ENCODE data around the gene CHCHD6. TPM values are rescaled to one million over a fixed set of nuclear protein-coding genes. Genes with fewer than 3 reads are reported as not detected.

CHCHD6 gene
- total RNA-seq, 4 donors from 2014 or later: 13.4 to 22.0 (median 16.1) TPM

- 100% methylated on average over 5 of the region's 6 CpGs for WGBS
- peak in 1 of 2 donors; percentile 43 for DNase-seq (ENCODE audit: low spot score in 2 of 2)
- TF ChIP-seq POLR2AphosphoS5 (IDR thresholded peaks at IDR 0.05): no peak
- TF ChIP-seq EP300 (IDR thresholded peaks at IDR 0.05): no peak
- TF ChIP-seq CTCF (IDR thresholded peaks at IDR 0.05): no peak
- TF ChIP-seq POLR2A (IDR thresholded peaks at IDR 0.05): no peak
Measured at GRCh38 chr3:126849768-126850167, 145.7 kb downstream of the CHCHD6 start.

GRCh38 chr3:126850370-126851085 lies 146.5 kb downstream of the CHCHD6 start:
- 81% methylated on average over 10 of the region's 10 CpGs for WGBS
- no peak for DNase-seq (ENCODE audit: low spot score in 2 of 2)
- Histone ChIP-seq H3K27me3 (no peaks in the 10 kb centered on the region), H3K4me1 (no peaks in the 10 kb centered on the region), H3K27ac (no peak overlapping the region), H3K9me3 (no peaks in the 10 kb centered on the region), H3K4me3 (no peak overlapping the region), H3K36me3 (no peaks in the 10 kb centered on the region)
- TF ChIP-seq POLR2AphosphoS5 (IDR thresholded peaks at IDR 0.05) (no peak), CTCF (IDR thresholded peaks at IDR 0.05) (no peak), POLR2A (IDR thresholded peaks at IDR 0.05) (no peak), EP300 (IDR thresholded peaks at IDR 0.05) (no peak)

More at GRCh38 chr3:126849768-126850167, 145.7 kb downstream of the CHCHD6 start:
- Histone ChIP-seq H3K36me3 (no peaks in the 10 kb centered on the region), H3K27me3 (no peaks in the 10 kb centered on the region), H3K4me1 (no peaks in the 10 kb centered on the region), H3K4me3 (no peak overlapping the region), H3K27ac (no peak overlapping the region), H3K9me3 (no peaks in the 10 kb centered on the region)

- peak in 1 of 2 donors; percentile 48 for DNase-seq (ENCODE audit: low spot score in 2 of 2)
- no peaks in the 10 kb centered on the region for H3K36me3 ChIP-seq
- no peaks in the 10 kb centered on the region for H3K9me3 ChIP-seq
- no peak for TF ChIP-seq POLR2AphosphoS5 (IDR thresholded peaks at IDR 0.05)
- no peak for TF ChIP-seq POLR2A (IDR thresholded peaks at IDR 0.05)
- no peak for TF ChIP-seq CTCF (IDR thresholded peaks at IDR 0.05)
- TF ChIP-seq EP300 (IDR thresholded peaks at IDR 0.05): no peak
- H3K27me3 ChIP-seq: no peaks in the 10 kb centered on the region
- H3K27ac ChIP-seq: no peak overlapping the region
- H3K4me3 ChIP-seq: no peak overlapping the region
- H3K4me1 ChIP-seq: no peaks in the 10 kb centered on the region
- WGBS: 96% methylated on average over 5 of the region's 6 CpGs
Measured at GRCh38 chr3:126851382-126851781, 147.3 kb downstream of the CHCHD6 start.

- no peaks in the 10 kb centered on the region for H3K4me1 ChIP-seq
- H3K4me3 ChIP-seq: no peak overlapping the region
- WGBS: 97% methylated on average over 6 of the region's 6 CpGs
- TF ChIP-seq POLR2A (IDR thresholded peaks at IDR 0.05): no peak
- no peak for TF ChIP-seq POLR2AphosphoS5 (IDR thresholded peaks at IDR 0.05)
- TF ChIP-seq CTCF (IDR thresholded peaks at IDR 0.05): no peak
- no peak for TF ChIP-seq EP300 (IDR thresholded peaks at IDR 0.05)
- no peaks in the 10 kb centered on the region for H3K27me3 ChIP-seq
- no peak overlapping the region for H3K27ac ChIP-seq
- DNase-seq (ENCODE audit: low spot score in 2 of 2): peak in 1 of 2 donors; percentile 41
- no peaks in the 10 kb centered on the region for H3K36me3 ChIP-seq
- H3K9me3 ChIP-seq: no peaks in the 10 kb centered on the region
Measured at GRCh38 chr3:126851934-126852333, 147.9 kb downstream of the CHCHD6 start.

- peak in 1 of 2 donors; percentile 38 for DNase-seq (ENCODE audit: low spot score in 2 of 2)
- H3K4me3 ChIP-seq: no peak overlapping the region
- H3K4me1 ChIP-seq: no peaks in the 10 kb centered on the region
- H3K27me3 ChIP-seq: no peaks in the 10 kb centered on the region
- no peaks in the 10 kb centered on the region for H3K36me3 ChIP-seq
- H3K9me3 ChIP-seq: no peaks in the 10 kb centered on the region
- TF ChIP-seq POLR2A (IDR thresholded peaks at IDR 0.05): no peak
- no peak for TF ChIP-seq CTCF (IDR thresholded peaks at IDR 0.05)
- TF ChIP-seq EP300 (IDR thresholded peaks at IDR 0.05): no peak
- TF ChIP-seq POLR2AphosphoS5 (IDR thresholded peaks at IDR 0.05): no peak
- no peak overlapping the region for H3K27ac ChIP-seq
- 91% methylated on average over 4 of the region's 10 CpGs for WGBS
Measured at GRCh38 chr3:126852511-126852910, 148.5 kb downstream of the CHCHD6 start.
